OCI-LY7 (cell line): ENCODE data around the gene AGPAT3. TPM values are rescaled to one million over a fixed set of nuclear protein-coding genes. Genes with fewer than 3 reads are reported as not detected.

Experiments used
- BruUV-seq: library from RNA; stranded (reverse); fragments of 400-500 nt; replicated peaks from 2 replicates; lab custom pipeline; 2021; lab: Mats Ljungman, UMichigan
- CTCF ChIA-PET: fragments of 300-600 bp; sonication (Branson Sonifier 250); formaldehyde crosslinking; loops from one replicate; lab custom pipeline; 2022; ENCODE audit warnings: antibody characterized with exemption; ENCODE audit not compliant: unreplicated experiment; lab: Charles Lee
- POLR2A ChIA-PET: fragments of 300-600 bp; sonication (Branson Sonifier 250); formaldehyde crosslinking; loops from one replicate; lab custom pipeline; 2022; ENCODE audit warnings: antibody characterized with exemption; lab: Charles Lee
- DNase-seq: peaks from one replicate; pipeline ENCODE4 v3.0.0-alpha.2; 2015; ENCODE audit warnings: low spot score
- H2AFZ ChIP-seq: fragments of 200-600 bp; sonication (generic), shearing (Covaris generic); 2 replicates; pipeline ENCODE4 v1.6.1; 2014; ENCODE audit warnings: mild to moderate bottlenecking, antibody characterized with exemption, low read length, moderate library complexity
- H3K27ac ChIP-seq: fragments of 200-600 bp; sonication (generic); 2 replicates; pipeline ENCODE4 v1.5.1; 2014; ENCODE audit warnings: mixed run types, low read depth, mild to moderate bottlenecking, moderate library complexity, low read length, inconsistent platforms; ENCODE audit not compliant: poor library complexity, severe bottlenecking
- H3K36me3 ChIP-seq: fragments of 200-600 bp; sonication (generic); 2 replicates; pipeline ENCODE4 v1.6.1; 2014; ENCODE audit warnings: mild to moderate bottlenecking, antibody characterized with exemption, low read length, moderate library complexity, mixed read lengths; ENCODE audit not compliant: insufficient read depth
- H3K4me1 ChIP-seq: fragments of 200-600 bp; sonication (generic); 2 replicates; pipeline ENCODE4 v1.5.1; 2014; ENCODE audit warnings: mild to moderate bottlenecking, low read length; ENCODE audit not compliant: insufficient read depth, poor library complexity, severe bottlenecking
- H3K4me2 ChIP-seq: fragments of 200-600 bp; sonication (generic); 2 replicates; pipeline ENCODE4 v1.6.1; 2014; ENCODE audit warnings: mild to moderate bottlenecking, low read length
- H3K4me3 ChIP-seq: fragments of 200-600 bp; sonication (generic); 2 replicates; pipeline ENCODE4 v1.5.1; 2014; ENCODE audit warnings: mild to moderate bottlenecking, low read depth, low read length; ENCODE audit not compliant: poor library complexity, severe bottlenecking
- H3K79me2 ChIP-seq: fragments of 200-600 bp; sonication (generic); 2 replicates; pipeline ENCODE4 v1.6.1; 2016; ENCODE audit warnings: low read depth, mild to moderate bottlenecking, low read length, moderate library complexity, mixed read lengths; ENCODE audit not compliant: insufficient read depth
- H3K9me2 ChIP-seq: fragments of 200-600 bp; sonication (generic); 2 replicates; pipeline ENCODE4 v1.6.1; 2016; ENCODE audit warnings: mild to moderate bottlenecking, low read length, mixed read lengths; ENCODE audit not compliant: insufficient read depth
- H3K9me3 ChIP-seq: fragments of 200-600 bp; sonication (generic); 2 replicates; pipeline ENCODE4 v1.6.1; 2014; ENCODE audit warnings: mild to moderate bottlenecking, mixed run types, low read length, mixed read lengths
- H4K20me1 ChIP-seq: fragments of 200-600 bp; sonication (generic); 2 replicates; pipeline ENCODE4 v1.6.1; 2014; ENCODE audit warnings: mild to moderate bottlenecking, antibody characterized with exemption, low read length, moderate library complexity, mixed read lengths; ENCODE audit not compliant: insufficient read depth
- CTCF ChIP-seq: fragments of 200-600 bp; sonication (generic); conservative IDR thresholded peaks from 2 replicates; pipeline ENCODE4 v1.5.1; 2014; ENCODE audit warnings: mild to moderate bottlenecking, antibody characterized with exemption, low read length, moderate library complexity, mixed read lengths
- EZH2phosphoT487 ChIP-seq: fragments of 200-600 bp; sonication (generic); IDR thresholded peaks from 2 replicates; pipeline ENCODE4 v1.6.1; 2018; ENCODE audit warnings: low read depth, borderline replicate concordance, mild to moderate bottlenecking, mixed run types, antibody characterized with exemption, low read length, moderate library complexity, mixed read lengths
- intact Hi-C: fragments of 100-400 bp; cut with micrococcal nuclease; formaldehyde crosslinking; loops from one replicate; pipeline ENCODE4 v1.10.0; 2022; ENCODE audit not compliant: unreplicated experiment
- total RNA-seq, 2 experiments: library from RNA; depleted of rRNA in 1 of 2; stranded (reverse); fragments of >200 nt in 1 of 2; shearing (Covaris generic) in 1 of 2; gene quantifications; 2 replicates each; pipeline ENCODE4 v1.2.3, GENCODE V29; 2014 to 2022

Gene AGPAT3
- total RNA-seq, 2 experiments from 2014 or later: 9.2 to 33.4 TPM

GRCh38 chr21:43829161-43829560 lies 35.9 kb upstream of the AGPAT3 start:
- H3K9me3 ChIP-seq: no peaks in the 10 kb centered on the region
- TF ChIP-seq EZH2phosphoT487 (no peak), CTCF (no peak)
- H3K79me2 ChIP-seq: no peaks in the 10 kb centered on the region
- no peak overlapping the region for H3K4me2 ChIP-seq
- H3K27ac ChIP-seq: no peak overlapping the region
- ChIA-PET POLR2A (no interaction called here), CTCF (no interaction called here)
- no peaks in the 10 kb centered on the region for H3K9me2 ChIP-seq
- intact Hi-C loops: no loop called here
- H2AFZ ChIP-seq: no peak overlapping the region
- no TSS peak for BruUV-seq
- no peak for DNase-seq
- H4K20me1 ChIP-seq: no peaks in the 10 kb centered on the region
- no peaks in the 10 kb centered on the region for H3K36me3 ChIP-seq
- H3K4me3 ChIP-seq: no peak overlapping the region
- H3K4me1 ChIP-seq: no peaks in the 10 kb centered on the region

- no peak for DNase-seq
- Histone ChIP-seq H3K27ac (no peak overlapping the region), H3K4me3 (no peak overlapping the region), H3K4me1 (no peaks in the 10 kb centered on the region), H3K79me2 (no peaks in the 10 kb centered on the region), H2AFZ (no peak overlapping the region), H3K4me2 (no peak overlapping the region), H3K36me3 (no peaks in the 10 kb centered on the region), H3K9me3 (no peaks in the 10 kb centered on the region), H4K20me1 (no peaks in the 10 kb centered on the region), H3K9me2 (no peaks in the 10 kb centered on the region)
- TF ChIP-seq CTCF (peak; percentile 43; the same call in 1 of the 2 replicates), EZH2phosphoT487 (no peak)
- ChIA-PET POLR2A (no interaction called here), CTCF (no interaction called here)
- BruUV-seq: no TSS peak
- intact Hi-C loops: no loop called here
Measured at GRCh38 chr21:43829575-43830119, 35.4 kb upstream of the AGPAT3 start.

- H3K4me3 ChIP-seq: no peak overlapping the region
- H3K79me2 ChIP-seq: no peaks in the 10 kb centered on the region
- no peaks in the 10 kb centered on the region for H3K9me2 ChIP-seq
- intact Hi-C loops: no loop called here
- no peaks in the 10 kb centered on the region for H4K20me1 ChIP-seq
- ChIA-PET CTCF (no interaction called here), POLR2A (no interaction called here)
- no peaks in the 10 kb centered on the region for H3K9me3 ChIP-seq
- no peak overlapping the region for H3K4me2 ChIP-seq
- H3K4me1 ChIP-seq: no peaks in the 10 kb centered on the region
- H3K27ac ChIP-seq: no peak overlapping the region
- DNase-seq: no peak
- no TSS peak for BruUV-seq
- TF ChIP-seq CTCF (no peak), EZH2phosphoT487 (no peak)
- H3K36me3 ChIP-seq: no peaks in the 10 kb centered on the region
- no peak overlapping the region for H2AFZ ChIP-seq
Measured at GRCh38 chr21:43832158-43832550, 32.9 kb upstream of the AGPAT3 start.
